Endothelial cell of umbilical vein (primary cell): Measurements from ENCODE around the gene ZBED5. TPM values are rescaled to one million over a fixed set of nuclear protein-coding genes. Genes with fewer than 3 reads are reported as not detected.

Experiments used
- BruUV-seq: library from RNA; stranded (reverse); fragments of 400-500 nt; replicated peaks from 2 replicates; lab custom pipeline; 2021; lab: Mats Ljungman, UMichigan
- CTCF ChIA-PET: fragments of 300-600, 350-600 bp; sonication (Branson Sonifier 250); formaldehyde crosslinking; loops from one replicate; lab custom pipeline; 2021; ENCODE audit warnings: antibody characterized with exemption, inconsistent platforms; lab: Charles Lee
- POLR2A ChIA-PET: fragments of 300-600, 350-600 bp; sonication (Branson Sonifier 250); formaldehyde crosslinking; loops from one replicate; lab custom pipeline; 2021; ENCODE audit warnings: antibody characterized with exemption, inconsistent platforms; lab: Charles Lee
- DNase-seq: peaks from one replicate; pipeline ENCODE4 v3.0.0-alpha.2; 2011; ENCODE audit warnings: low read depth, low spot score
- FAIRE-seq: peaks from 2 replicates; lab custom pipeline; 2011; peaks lifted over from hg19 to GRCh38; lab: Jason Lieb, UNC
- H2AFZ ChIP-seq: 2 replicates; pipeline ENCODE4 v1.6.0; 2012; ENCODE audit warnings: low read depth, low read length, control low read depth, inconsistent platforms
- H3K27ac ChIP-seq: 2 replicates; pipeline ENCODE4 v1.5.1; 2011; ENCODE audit warnings: low read depth, mild to moderate bottlenecking, control low read depth, low read length, moderate library complexity; ENCODE audit not compliant: insufficient read depth
- H3K27me3 ChIP-seq, 2 experiments: 2 replicates each; pipeline versions ENCODE4 v1.6.0 to v1.6.1; 2011; ENCODE audit warnings: low read length in 2 of 2, mixed read lengths in 1 of 2; ENCODE audit not compliant: control insufficient read depth in 2 of 2, insufficient read depth in 2 of 2
- H3K36me3 ChIP-seq, 2 experiments: 2 replicates in 1 of 2; 3 replicates in 1 of 2; pipeline ENCODE4 v1.5.1; 2011; ENCODE audit warnings: low read length in 2 of 2, mild to moderate bottlenecking in 1 of 2, moderate library complexity in 1 of 2; ENCODE audit not compliant: control insufficient read depth in 2 of 2, insufficient read depth in 2 of 2; ENCODE audit errors: extremely low read depth in 1 of 2
- H3K4me1 ChIP-seq: 3 replicates; pipeline ENCODE4 v1.5.1; 2011; ENCODE audit warnings: mild to moderate bottlenecking, low read length; ENCODE audit not compliant: control insufficient read depth, insufficient read depth; ENCODE audit errors: extremely low read depth
- H3K4me2 ChIP-seq: 2 replicates; pipeline ENCODE4 v1.6.1; 2011; ENCODE audit warnings: low read length, control low read depth, mixed read lengths; ENCODE audit not compliant: insufficient read depth
- H3K4me3 ChIP-seq, 3 experiments: fragments of 200-600 bp in 1 of 3; sonication (generic), shearing (Covaris generic) in 1 of 3; replicated peaks in 1 of 3; 2 replicates each; pipeline ENCODE4 v1.5.1; 2011 to 2016; ENCODE audit warnings: control low read depth in 3 of 3, low read length in 3 of 3, mild to moderate bottlenecking in 2 of 3, inconsistent platforms in 1 of 3, low read depth in 1 of 3, moderate library complexity in 1 of 3; ENCODE audit not compliant: insufficient read depth in 1 of 3
- H3K79me2 ChIP-seq: 2 replicates; pipeline ENCODE4 v1.6.0; 2012; ENCODE audit warnings: low read length, inconsistent platforms; ENCODE audit not compliant: control insufficient read depth, insufficient read depth
- H3K9ac ChIP-seq: replicated peaks from 2 replicates; pipeline ENCODE3; 2011; ENCODE audit warnings: low read length, control low read depth; ENCODE audit not compliant: insufficient read depth; ENCODE audit errors: extremely low read depth
- H3K9me1 ChIP-seq: replicated peaks from 3 replicates; pipeline ENCODE4 v1.6.0; 2011; ENCODE audit warnings: mild to moderate bottlenecking, low read length; ENCODE audit not compliant: control insufficient read depth, insufficient read depth; ENCODE audit errors: extremely low read depth
- H3K9me3 ChIP-seq: replicated peaks from 2 replicates; pipeline ENCODE4 v1.5.1; 2012; ENCODE audit warnings: low read length, inconsistent platforms; ENCODE audit not compliant: control insufficient read depth, insufficient read depth
- H4K20me1 ChIP-seq: replicated peaks from 2 replicates; pipeline ENCODE3; 2011; ENCODE audit warnings: mild to moderate bottlenecking, low read length; ENCODE audit not compliant: control insufficient read depth, insufficient read depth; ENCODE audit errors: extremely low read depth
- EZH2 ChIP-seq: IDR thresholded peaks from 2 replicates; pipeline ENCODE4 v1.6.1; 2012; ENCODE audit warnings: borderline replicate concordance, low read depth, mild to moderate bottlenecking, moderate library complexity, low read length, inconsistent platforms; ENCODE audit not compliant: severe bottlenecking
- FOS ChIP-seq: IDR thresholded peaks from 2 replicates; pipeline ENCODE4 v1.6.1; 2011; ENCODE audit warnings: mild to moderate bottlenecking, low read length, moderate library complexity, borderline replicate concordance; ENCODE audit not compliant: insufficient read depth
- GATA2 ChIP-seq: IDR thresholded peaks from 2 replicates; pipeline ENCODE4 v1.7.0; 2011; ENCODE audit warnings: low read depth, mild to moderate bottlenecking, moderate library complexity, mixed read lengths, low read length; ENCODE audit not compliant: insufficient read length, insufficient read depth
- JUN ChIP-seq: IDR thresholded peaks from 2 replicates; pipeline ENCODE4 v1.6.1; 2011; ENCODE audit warnings: borderline replicate concordance, low read depth; ENCODE audit not compliant: insufficient read length, insufficient read depth
- MYC ChIP-seq: IDR thresholded peaks from one replicate; pipeline ENCODE4 v1.6.1; 2011; ENCODE audit warnings: mild to moderate bottlenecking, low read depth, low read length
- POLR2A ChIP-seq: IDR thresholded peaks from 2 replicates; pipeline ENCODE4 v1.6.1; 2012; ENCODE audit warnings: low read depth, mild to moderate bottlenecking, control low read depth, low read length
- POLR2AphosphoS5 ChIP-seq: IDR thresholded peaks from 2 replicates; pipeline ENCODE4 v1.6.1; 2012; ENCODE audit warnings: low read depth, mild to moderate bottlenecking, control low read depth, low read length, moderate library complexity; ENCODE audit not compliant: insufficient read depth
- dilution Hi-C: fragments of 300-500 bp; cut with MboI; formaldehyde crosslinking; loops from one replicate; pipeline ENCODE4 v1.15.0; 2019; ENCODE audit warnings: low sequenced_read_pairs; ENCODE audit not compliant: extremely low pct_ligation_motif_present
- intact Hi-C: fragments of 100-400 bp; cut with micrococcal nuclease; formaldehyde crosslinking; loops from one replicate; pipeline ENCODE4 v1.10.0; 2022
- polyA plus RNA-seq, 4 experiments: library from polyadenylated mRNA; depleted of rRNA in 3 of 4; stranded (reverse) in 3 of 4; unstranded in 1 of 4; fragments of >200 nt; gene quantifications; 2 replicates each; pipeline versions ENCODE4 v1.2.1 to v1.2.3, GENCODE V29; 2011 to 2012; ENCODE audit warnings: missing spikeins in 1 of 4
- total RNA-seq: library from RNA; stranded (reverse); gene quantifications from 2 replicates; pipeline ENCODE4 v1.2.3, GENCODE V29; 2021
- TF ChIP-seq, protein P1 (sequence below): IDR thresholded peaks from 2 replicates; pipeline ENCODE4 v1.6.1; 2011; ENCODE audit not compliant: insufficient read depth, insufficient read length
- TF ChIP-seq, protein P2 (sequence below), 2 donors: IDR thresholded peaks; 1 replicate in 1 of 2; 2 replicates in 1 of 2; pipeline ENCODE4 v1.5.1; 2011; ENCODE audit warnings: low read length in 2 of 2, mild to moderate bottlenecking in 2 of 2, moderate library complexity in 2 of 2, control low read depth in 1 of 2, inconsistent platforms in 1 of 2, low read depth in 1 of 2; ENCODE audit not compliant: insufficient read depth in 1 of 2; ENCODE audit errors: extremely low read depth in 1 of 2

ZBED5 gene
- total and polyA plus RNA-seq, 2 donors (not counting 3 experiments of a cell fraction or from before 2014, with no cell fraction given), result 41.2 to 59.4 TPM

DNA sequence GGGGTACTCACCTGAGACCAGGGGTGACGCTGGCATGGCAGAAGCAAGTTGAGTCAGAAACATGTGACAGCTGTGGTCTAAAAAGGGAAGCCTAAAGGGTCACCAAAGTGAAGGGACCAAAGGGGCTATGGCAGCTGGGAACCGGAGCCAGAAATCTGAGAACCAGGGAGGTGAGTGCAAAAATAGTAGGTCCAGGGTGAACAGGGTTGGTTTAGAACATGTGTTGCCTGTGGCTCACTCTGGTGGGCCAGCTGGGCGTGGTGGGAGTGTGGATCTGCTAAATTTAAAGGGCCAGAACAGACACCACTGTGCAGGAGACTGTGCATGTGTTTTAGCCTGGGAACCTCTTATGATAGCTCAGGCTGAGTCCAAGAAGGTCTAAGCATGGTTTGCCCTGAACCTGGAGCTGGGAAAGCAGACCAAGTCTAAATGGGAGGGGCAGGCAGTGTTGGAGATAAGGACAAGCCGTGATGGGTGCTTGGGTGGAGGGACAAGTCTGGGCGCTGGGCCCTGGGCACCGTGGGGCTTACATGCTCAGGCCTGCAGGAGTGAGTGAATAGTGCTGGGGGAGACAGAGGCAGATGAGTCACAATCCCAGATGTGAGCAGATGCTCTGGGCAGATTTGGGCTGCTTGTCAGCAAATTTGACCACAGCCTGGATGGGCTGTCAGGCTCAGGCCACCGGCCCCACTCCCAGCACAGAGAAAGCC lies 41.4 kb upstream of the ZBED5 start:
- no peaks in the 10 kb centered on the region for H3K36me3 ChIP-seq
- intact Hi-C loops (no loop called here), dilution Hi-C loops (no loop called here)
- DNase-seq, result no peak
- H3K4me1 ChIP-seq, result peaks cover 25% of the 10 kb centered on the region
- TSS peak; percentile 79 for BruUV-seq
- H2AFZ ChIP-seq, result peak overlapping the region; percentile 36
- H3K4me2 ChIP-seq, result peak overlapping the region; percentile 54
- no peak for FAIRE-seq
- no peaks in the 10 kb centered on the region for H3K79me2 ChIP-seq
- H3K9me1 ChIP-seq, result no peaks in the 10 kb centered on the region
- H3K4me3 ChIP-seq, result no peak overlapping the region
- H3K9ac ChIP-seq, result peak overlapping the region; percentile 93
- CTCF ChIA-PET, result interaction anchor here (0.9 to 3.2 kb wide), 9 partner anchors 11 to 129 kb away, joined by 3 to 23 read pairs (median 6); partner anchors contain the start of genes EIF4G2 and ZBED5
- POLR2A ChIA-PET, result interaction anchor here (0.6 to 2.9 kb wide), 6 partner anchors 31 to 90 kb away, joined by 3 to 39 read pairs (median 6); partner anchors contain the start of genes EIF4G2 and ZBED5
- H3K27ac ChIP-seq, result peak overlapping the region; percentile 95
- H3K27me3 ChIP-seq, result no peaks in the 10 kb centered on the region
- H4K20me1 ChIP-seq, result no peaks in the 10 kb centered on the region
- no peak for TF ChIP-seq FOS
- no peak for TF ChIP-seq GATA2
- no peak for TF ChIP-seq EZH2
- no peak for TF ChIP-seq POLR2A
- no peak for TF ChIP-seq JUN
- H3K9me3 ChIP-seq, result no peaks in the 10 kb centered on the region

GRCh38 chr11:10898763-10899025 lies 40.8 kb upstream of the ZBED5 start:
- H2AFZ ChIP-seq, result no peak overlapping the region
- POLR2A ChIA-PET, result interaction anchor here (1.5 to 2.9 kb wide), 2 partner anchors 41 to 89 kb away, joined by 6 to 39 read pairs; partner anchors contain the start of genes EIF4G2 and ZBED5
- peaks cover 25% of the 10 kb centered on the region for H3K4me1 ChIP-seq

More at GRCh38 chr11:10898763-10899025, 40.8 kb upstream of the ZBED5 start:
- intact Hi-C loops (no loop called here), dilution Hi-C loops (no loop called here)
- BruUV-seq, result no TSS peak
- H3K4me3 ChIP-seq, result no peak overlapping the region
- H3K79me2 ChIP-seq, result no peaks in the 10 kb centered on the region
- H3K27me3 ChIP-seq, result no peaks in the 10 kb centered on the region
- peak overlapping the region; percentile 95 for H3K27ac ChIP-seq
- CTCF ChIA-PET, result interaction anchor here (1.8 to 2.9 kb wide), 3 partner anchors 17 to 129 kb away, joined by 6 to 22 read pairs (median 6); no protein-coding TSS in a partner anchor
- FAIRE-seq (no peak), DNase-seq (no peak)
- no peaks in the 10 kb centered on the region for H3K9me3 ChIP-seq
- H3K36me3 ChIP-seq, result no peaks in the 10 kb centered on the region
- no peaks in the 10 kb centered on the region for H4K20me1 ChIP-seq
- no peak overlapping the region for H3K4me2 ChIP-seq
- H3K9ac ChIP-seq, result no peak overlapping the region
- no peak for TF ChIP-seq POLR2AphosphoS5
- no peak for TF ChIP-seq POLR2A
- TF ChIP-seq, protein P1, sequence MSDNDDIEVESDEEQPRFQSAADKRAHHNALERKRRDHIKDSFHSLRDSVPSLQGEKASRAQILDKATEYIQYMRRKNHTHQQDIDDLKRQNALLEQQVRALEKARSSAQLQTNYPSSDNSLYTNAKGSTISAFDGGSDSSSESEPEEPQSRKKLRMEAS, result no peak
- TF ChIP-seq EZH2, result no peak
- TF ChIP-seq, protein P2, sequence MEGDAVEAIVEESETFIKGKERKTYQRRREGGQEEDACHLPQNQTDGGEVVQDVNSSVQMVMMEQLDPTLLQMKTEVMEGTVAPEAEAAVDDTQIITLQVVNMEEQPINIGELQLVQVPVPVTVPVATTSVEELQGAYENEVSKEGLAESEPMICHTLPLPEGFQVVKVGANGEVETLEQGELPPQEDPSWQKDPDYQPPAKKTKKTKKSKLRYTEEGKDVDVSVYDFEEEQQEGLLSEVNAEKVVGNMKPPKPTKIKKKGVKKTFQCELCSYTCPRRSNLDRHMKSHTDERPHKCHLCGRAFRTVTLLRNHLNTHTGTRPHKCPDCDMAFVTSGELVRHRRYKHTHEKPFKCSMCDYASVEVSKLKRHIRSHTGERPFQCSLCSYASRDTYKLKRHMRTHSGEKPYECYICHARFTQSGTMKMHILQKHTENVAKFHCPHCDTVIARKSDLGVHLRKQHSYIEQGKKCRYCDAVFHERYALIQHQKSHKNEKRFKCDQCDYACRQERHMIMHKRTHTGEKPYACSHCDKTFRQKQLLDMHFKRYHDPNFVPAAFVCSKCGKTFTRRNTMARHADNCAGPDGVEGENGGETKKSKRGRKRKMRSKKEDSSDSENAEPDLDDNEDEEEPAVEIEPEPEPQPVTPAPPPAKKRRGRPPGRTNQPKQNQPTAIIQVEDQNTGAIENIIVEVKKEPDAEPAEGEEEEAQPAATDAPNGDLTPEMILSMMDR (IDR thresholded peaks at IDR 0.05; ENCODE audit: extremely low read depth in 1 of 2, insufficient read depth in 1 of 2, low read depth in 1 of 2, low read length in 2 of 2), result no peak
- no peak for TF ChIP-seq MYC
- no peaks in the 10 kb centered on the region for H3K9me1 ChIP-seq
